NCI-H2107 treated with DMSO at 0.1 percent for 48 hours (cell line): ENCODE results near the gene PRKCZ.

Experiments
- DNase-seq: peaks from one replicate; lab custom pipeline; 2025; ENCODE audit not compliant: unreplicated experiment; lab: John Stamatoyannopoulos, UW

Gene PRKCZ

GRCh38 chr1:2175681-2176454 is 125.7 kb downstream of the PRKCZ start:
- DNase-seq = no peak

DNA sequence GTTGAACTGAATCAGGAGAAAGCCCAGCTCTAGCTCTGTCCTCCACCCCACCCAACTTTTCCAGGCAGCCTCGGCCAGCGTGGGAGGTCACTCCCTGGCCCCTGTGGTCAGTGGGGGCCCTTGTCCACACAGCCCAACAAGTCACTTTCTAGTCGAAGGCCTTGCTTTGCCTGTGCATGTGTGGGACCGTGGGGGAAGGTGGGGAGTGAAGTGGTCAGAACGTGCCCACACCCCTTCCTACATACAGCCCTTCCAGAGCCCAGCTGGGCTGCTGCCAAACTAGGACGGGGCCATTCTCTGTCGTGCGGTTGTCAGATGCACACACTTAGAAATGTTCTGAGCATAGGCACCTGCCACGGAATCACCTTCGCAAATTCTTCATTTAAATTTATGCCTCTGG is 126.4 kb downstream of the PRKCZ start:
- DNase-seq = no peak

DNA sequence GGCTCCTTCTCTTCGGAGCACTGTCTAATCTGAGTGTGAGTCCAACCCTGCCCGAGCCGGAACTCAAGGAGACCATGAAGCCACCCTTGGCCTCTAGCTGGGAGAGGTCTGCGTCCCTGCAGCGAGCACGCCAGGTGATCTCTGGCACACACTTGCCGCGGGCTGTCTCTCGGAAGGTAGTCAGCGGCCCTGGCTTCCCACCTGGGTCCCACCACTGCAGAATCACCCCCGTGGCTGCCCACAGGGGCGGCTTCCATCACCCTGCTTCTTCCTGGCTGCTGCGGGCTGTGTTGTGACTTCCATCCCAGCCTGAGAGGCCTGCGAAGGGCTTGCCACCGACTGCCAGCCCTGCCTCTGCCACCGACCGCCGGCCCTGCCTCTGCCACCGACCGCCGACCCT is 127.3 kb downstream of the PRKCZ start:
- DNase-seq = no peak

DNA sequence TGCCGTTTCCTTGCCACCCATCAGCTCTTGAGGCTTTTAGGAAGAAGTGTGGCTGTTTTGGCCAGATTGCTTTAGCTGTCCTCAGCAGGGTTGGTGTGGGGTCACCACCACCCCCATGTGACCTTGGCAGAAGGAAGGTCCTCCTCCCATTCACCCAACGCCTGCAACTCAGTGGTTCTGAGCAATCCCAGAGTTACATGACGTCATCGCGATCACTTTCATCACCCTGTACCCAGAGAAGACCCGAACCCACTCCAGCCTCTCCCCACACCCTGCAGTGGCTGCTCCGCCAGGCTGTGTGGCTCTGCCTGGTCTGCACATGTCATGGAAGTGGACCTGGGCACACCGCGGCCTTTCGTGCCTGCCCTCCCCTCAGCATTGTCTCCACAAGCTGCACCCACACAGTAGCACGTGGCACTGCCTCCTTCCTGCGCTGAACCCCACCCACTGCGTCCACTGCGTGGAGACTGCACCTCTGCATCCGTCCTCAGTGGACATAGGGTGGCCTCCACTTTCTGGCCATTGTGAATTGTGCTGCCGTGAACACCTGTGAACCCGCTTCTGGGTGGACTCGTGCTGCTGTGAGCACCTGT is 127.8 kb downstream of the PRKCZ start:
- DNase-seq = no peak

GRCh38 chr1:2178875-2179274 is 128.7 kb downstream of the PRKCZ start:
- no peak for DNase-seq

DNA sequence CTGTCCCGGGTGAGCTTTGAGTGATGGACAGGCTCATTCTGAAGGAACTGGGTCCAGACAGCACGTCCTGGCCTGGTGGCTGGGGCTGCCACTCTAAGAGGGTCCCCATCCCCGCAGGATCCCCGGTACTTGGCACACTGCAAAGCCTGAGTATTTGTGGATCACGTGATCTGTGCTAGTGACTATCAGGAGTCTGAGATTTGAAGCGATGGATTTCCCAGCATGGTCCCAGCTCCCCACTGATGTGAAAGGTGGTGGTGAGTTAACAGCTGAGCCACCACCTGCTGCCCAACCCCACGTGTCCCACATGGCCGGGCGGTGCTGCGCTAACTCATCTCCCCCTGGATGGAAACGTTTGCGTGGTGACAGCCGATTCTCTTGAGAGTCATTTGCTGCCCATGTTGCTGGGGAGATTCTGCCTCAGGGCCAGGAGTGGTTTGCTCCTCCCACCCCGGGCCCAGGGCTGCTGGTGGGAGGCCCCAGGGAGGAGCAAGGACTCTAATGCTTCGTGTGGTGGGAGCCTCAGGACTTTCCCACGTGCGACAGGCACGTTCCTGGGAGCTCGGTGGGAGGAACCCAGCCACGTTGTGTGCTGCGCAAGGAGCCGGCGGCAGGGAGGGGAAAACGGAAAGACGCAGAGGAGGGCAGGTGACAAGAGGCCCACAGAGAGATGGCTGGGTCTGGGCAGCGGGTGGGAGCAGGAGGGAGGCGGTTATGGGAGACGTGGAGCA is 129.2 kb downstream of the PRKCZ start:
- DNase-seq = no peak

GRCh38 chr1:2180297-2181245 is 130.4 kb downstream of the PRKCZ start:
- no peak for DNase-seq

DNA sequence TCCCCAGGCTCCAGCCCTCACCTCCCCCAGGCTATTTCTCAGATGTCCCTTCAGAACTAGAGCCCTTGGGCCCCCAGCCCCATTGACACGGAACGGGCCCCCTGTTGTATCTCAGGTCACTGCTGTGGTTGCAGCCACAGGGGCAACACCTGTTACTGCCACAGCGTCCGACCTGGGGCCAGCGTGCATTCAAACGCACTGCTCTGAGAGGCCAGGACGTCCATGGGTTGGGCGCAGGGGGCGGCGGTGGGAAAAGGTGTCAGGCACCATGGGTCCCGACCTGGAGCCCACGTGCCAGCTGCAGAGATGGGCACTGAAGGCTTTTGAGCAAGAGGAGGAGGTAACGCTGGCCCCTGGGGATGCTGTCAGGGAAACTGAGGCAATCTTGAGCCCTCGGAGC is 131.1 kb downstream of the PRKCZ start:
- DNase-seq = no peak

- DNase-seq = no peak
Observed at GRCh38 chr1:2181752-2182151, 131.5 kb downstream of the PRKCZ start.

- no peak for DNase-seq
Observed at GRCh38 chr1:2182376-2182775, 132.2 kb downstream of the PRKCZ start.

GRCh38 chr1:2183937-2184334 is 133.7 kb downstream of the PRKCZ start:
- no peak for DNase-seq

DNA sequence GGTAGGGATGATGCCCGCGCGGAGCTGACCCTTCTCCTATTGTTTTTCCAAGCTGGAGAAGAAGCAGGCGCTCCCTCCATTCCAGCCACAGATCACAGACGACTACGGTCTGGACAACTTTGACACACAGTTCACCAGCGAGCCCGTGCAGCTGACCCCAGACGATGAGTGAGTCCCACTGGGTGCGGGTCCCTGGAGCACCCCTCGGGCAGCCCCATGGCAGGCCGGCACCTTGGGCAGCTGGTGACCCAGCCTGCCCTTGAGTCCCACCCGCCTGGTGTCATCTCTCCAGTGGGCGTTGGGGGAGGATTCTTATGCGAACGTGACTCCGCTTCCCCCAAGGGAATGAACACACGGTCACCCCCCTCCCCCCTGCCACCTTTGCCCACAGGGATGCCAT is 134.3 kb downstream of the PRKCZ start:
- no peak for DNase-seq

GRCh38 chr1:2184934-2185333 is 134.7 kb downstream of the PRKCZ start:
- DNase-seq = no peak

- no peak for DNase-seq
Observed at GRCh38 chr1:2185880-2186855, 136.0 kb downstream of the PRKCZ start.

DNA sequence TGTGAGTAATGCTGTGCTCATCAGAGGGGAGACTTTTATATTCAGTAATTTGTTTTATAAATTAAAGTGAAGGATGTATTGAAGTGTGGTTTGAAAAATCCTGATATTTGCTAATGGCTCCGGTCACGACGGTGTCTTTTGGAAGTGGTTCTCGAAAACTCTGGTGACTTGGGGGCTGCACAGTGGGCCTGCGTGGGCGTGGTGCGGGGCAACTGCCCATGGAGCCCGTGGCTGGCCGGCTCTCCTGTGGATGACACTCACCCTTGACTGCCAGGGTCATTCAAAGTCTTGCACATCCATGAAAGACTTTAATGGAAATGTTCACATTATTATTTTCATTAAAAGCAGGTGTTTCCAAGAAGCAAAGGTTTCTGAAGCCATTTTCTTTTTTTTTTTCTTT is 136.7 kb downstream of the PRKCZ start:
- no peak for DNase-seq

DNA sequence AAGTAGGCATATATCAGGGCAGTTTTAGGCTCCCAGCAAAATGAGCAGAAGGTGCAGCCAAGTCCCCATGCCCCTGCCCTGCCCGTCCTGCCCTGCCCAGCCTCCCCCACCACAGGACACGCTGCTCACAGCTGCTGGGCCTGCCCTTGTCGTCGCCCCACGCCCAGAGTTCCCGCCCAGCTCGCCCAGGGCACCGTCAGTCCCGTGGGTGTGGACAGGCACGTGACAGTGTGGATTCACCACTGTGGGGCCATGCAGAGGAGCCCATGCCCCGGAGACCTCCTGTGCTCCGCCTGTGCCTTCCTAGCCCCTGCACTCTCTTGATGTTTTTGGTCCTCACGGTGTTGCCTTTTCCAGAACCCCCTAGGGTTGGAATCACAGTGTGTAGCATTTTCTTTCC is 137.4 kb downstream of the PRKCZ start:
- DNase-seq = no peak

DNA sequence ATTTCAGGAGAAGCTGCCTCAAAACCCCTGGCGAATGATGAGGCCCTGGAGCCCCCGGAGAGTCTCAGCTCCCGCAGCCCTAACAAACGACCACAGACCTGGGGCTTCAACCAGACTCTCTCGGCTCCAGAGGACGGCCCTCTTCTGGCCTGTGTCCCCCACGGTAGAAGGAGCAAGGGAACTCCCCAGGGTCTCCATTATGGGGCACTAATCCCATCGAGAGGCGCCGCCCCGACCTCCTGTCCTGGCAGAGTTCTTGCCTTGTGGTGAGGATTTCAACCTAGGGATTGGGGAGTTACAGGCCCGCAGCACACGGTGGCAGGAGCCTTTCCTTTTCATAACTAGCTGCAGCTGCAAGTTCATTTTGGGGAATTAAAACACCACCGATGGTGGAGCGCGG is 138.1 kb downstream of the PRKCZ start:
- no peak for DNase-seq

- DNase-seq = no peak
Observed at GRCh38 chr1:2189459-2190425, 139.5 kb downstream of the PRKCZ start.

DNA sequence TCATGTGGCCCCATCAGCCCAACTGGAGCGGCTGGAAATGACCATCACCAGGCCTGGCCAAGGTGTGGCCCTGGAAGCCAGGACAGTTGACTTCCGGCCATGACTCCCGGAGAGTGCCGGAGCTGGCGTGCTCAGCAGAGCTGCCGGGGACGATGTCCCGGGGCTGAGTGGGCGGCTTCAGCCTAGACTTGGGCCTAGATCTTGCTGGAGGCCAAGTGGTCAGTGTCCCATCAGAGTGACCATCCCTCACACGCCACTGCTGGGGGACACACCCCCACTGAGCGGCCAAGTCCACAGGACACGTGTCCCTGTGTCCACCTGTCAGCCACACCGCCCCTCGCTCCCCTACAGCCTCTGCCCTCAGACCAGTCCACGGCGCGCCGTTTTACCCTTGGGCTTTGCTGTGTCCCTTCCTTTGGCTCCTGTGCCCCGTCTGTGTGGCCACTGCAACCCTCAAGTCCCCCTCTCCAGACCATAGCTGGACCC is 140.3 kb downstream of the PRKCZ start:
- DNase-seq = no peak
